GM12878 (cell line): ENCODE measurements around the gene F13B. TPM values are rescaled to one million over a fixed set of nuclear protein-coding genes. Genes with fewer than 3 reads are reported as not detected.

Experiments used
- ATAC-seq: fragments of 200-7000 bp; cut with Tn5 transposase; 3 replicates; pipeline ENCODE4 v1.9.1; 2020; ENCODE audit warnings: mild to moderate bottlenecking, moderate library complexity
- BruUV-seq: library from RNA; stranded (reverse); fragments of 400-500 nt; replicated peaks from 2 replicates; lab custom pipeline; 2021; lab: Mats Ljungman, UMichigan
- CTCF ChIA-PET: fragments of 300-600 bp; sonication (Branson Sonifier 250); formaldehyde crosslinking; extraction: SDS; loops from one replicate; lab custom pipeline; 2021; ENCODE audit warnings: inconsistent platforms; lab: Yijun Ruan, JAX
- POLR2A ChIA-PET: fragments of 350-600 bp; formaldehyde crosslinking; extraction: SDS; loops from one replicate; lab custom pipeline; 2021; ENCODE audit warnings: inconsistent platforms; lab: Charles Lee
- RAD21 ChIA-PET: fragments of 300-600 bp; sonication (Branson Sonifier 250); formaldehyde crosslinking; loops from one replicate; lab custom pipeline; 2023; ENCODE audit warnings: antibody characterized with exemption; ENCODE audit not compliant: unreplicated experiment; lab: Charles Lee
- SMC1A ChIA-PET: fragments of 300-600 bp; sonication (Branson Sonifier 250); formaldehyde crosslinking; loops from one replicate; lab custom pipeline; 2023; ENCODE audit not compliant: unreplicated experiment, uncharacterized antibody; lab: Charles Lee
- DNase-seq: peaks from one replicate; pipeline ENCODE4 v3.0.0-alpha.2; 2011; ENCODE audit warnings: low read depth, low spot score
- FAIRE-seq: peaks from 3 replicates; lab custom pipeline; 2011; peaks lifted over from hg19 to GRCh38; lab: Jason Lieb, UNC
- H2AFZ ChIP-seq: 2 replicates; pipeline ENCODE4 v1.6.0; 2011; ENCODE audit warnings: low read depth, low read length, control low read depth; ENCODE audit not compliant: control insufficient read depth
- H3K27ac ChIP-seq: 2 replicates; pipeline ENCODE4 v1.5.1; 2011; ENCODE audit warnings: control low read depth; ENCODE audit not compliant: control insufficient read depth, insufficient read depth
- H3K27me3 ChIP-seq, 2 experiments: replicated peaks in 1 of 2; 2 replicates each; pipeline versions ENCODE4 v1.6.0 to v1.6.1; 2011; ENCODE audit warnings: low read length in 1 of 2; ENCODE audit not compliant: control insufficient read depth in 2 of 2, insufficient read depth in 2 of 2
- H3K36me3 ChIP-seq, 2 experiments: 2 replicates each; pipeline ENCODE4 v1.5.1; 2011; ENCODE audit warnings: low read length in 1 of 2; ENCODE audit not compliant: control insufficient read depth in 2 of 2, insufficient read depth in 2 of 2
- H3K4me1 ChIP-seq: 2 replicates; pipeline ENCODE4 v1.6.1; 2011; ENCODE audit warnings: mild to moderate bottlenecking, low read length, moderate library complexity, mixed read lengths; ENCODE audit not compliant: control insufficient read depth, insufficient read depth
- H3K4me2 ChIP-seq: 2 replicates; pipeline ENCODE4 v1.6.0; 2011; ENCODE audit warnings: control low read depth; ENCODE audit not compliant: control insufficient read depth, insufficient read depth
- H3K4me3 ChIP-seq: fragments of 200-600 bp; sonication (generic); 2 replicates; pipeline ENCODE4 v1.5.1; 2016
- H3K79me2 ChIP-seq: 2 replicates; pipeline ENCODE4 v1.6.0; 2011; ENCODE audit warnings: low read length; ENCODE audit not compliant: control insufficient read depth, insufficient read depth
- H3K9ac ChIP-seq: 2 replicates; pipeline ENCODE4 v1.8.0; 2011; ENCODE audit warnings: low read length, control low read depth, mixed read lengths; ENCODE audit not compliant: control insufficient read depth, insufficient read depth
- H3K9me3 ChIP-seq: replicated peaks from 3 replicates; pipeline ENCODE4 v1.5.1; 2011; ENCODE audit warnings: mild to moderate bottlenecking, low read length; ENCODE audit not compliant: control insufficient read depth, insufficient read depth
- H4K20me1 ChIP-seq: 2 replicates; pipeline ENCODE4 v1.6.0; 2011; ENCODE audit not compliant: control insufficient read depth, insufficient read depth
- CBX3 ChIP-seq: fragments of 200-600 bp; sonication (generic); IDR thresholded peaks from 2 replicates; pipeline ENCODE4 v1.6.1; 2016; ENCODE audit warnings: low read depth, borderline replicate concordance
- CUX1 ChIP-seq: IDR thresholded peaks from 2 replicates; pipeline ENCODE4 v1.6.1; 2012; ENCODE audit warnings: improper control_type of control experiment, low read depth, low read length; ENCODE audit not compliant: insufficient replicate concordance
- EGR1 ChIP-seq, 2 experiments: IDR thresholded peaks; 1 replicate in 1 of 2; 2 replicates in 1 of 2; pipeline ENCODE4 v1.6.1; 2011 to 2012; ENCODE audit warnings: low read depth in 2 of 2, low read length in 2 of 2, borderline replicate concordance in 1 of 2, mild to moderate bottlenecking in 1 of 2, moderate library complexity in 1 of 2
- IKZF2 ChIP-seq, 2 experiments: fragments of 450-650 bp; IDR thresholded peaks; 2 replicates each; pipeline ENCODE4 v1.6.1; 2017; ENCODE audit warnings: mild to moderate bottlenecking in 2 of 2, moderate library complexity in 2 of 2
- IRF4 ChIP-seq: IDR thresholded peaks from 2 replicates; pipeline ENCODE4 v1.6.1; 2011; ENCODE audit warnings: low read depth, low read length
- KAT2A ChIP-seq: conservative IDR thresholded peaks from 2 replicates; pipeline ENCODE4 v1.6.1; 2011; ENCODE audit warnings: low read depth, low read length; ENCODE audit not compliant: control insufficient read depth
- LARP7 ChIP-seq: fragments of 450-650 bp; IDR thresholded peaks from 2 replicates; pipeline ENCODE4 v1.6.1; 2017; ENCODE audit warnings: mild to moderate bottlenecking
- MYB ChIP-seq: fragments of 150-350 bp; IDR thresholded peaks from 2 replicates; pipeline ENCODE4 v1.6.1; 2014; ENCODE audit warnings: mild to moderate bottlenecking, low read depth, low read length, borderline replicate concordance
- RCOR1 ChIP-seq: conservative IDR thresholded peaks from 2 replicates; pipeline ENCODE4 v1.6.1; 2012; ENCODE audit warnings: low read depth, low read length, improper control_type of control experiment
- STAT1 ChIP-seq: fragments of 450-650 bp; conservative IDR thresholded peaks from 2 replicates; pipeline ENCODE4 v1.6.1; 2014; ENCODE audit warnings: antibody characterized with exemption, mild to moderate bottlenecking
- WGBS: methylation state at CpG from one replicate; pipeline ENCODE4 v1.1.6; 2016; ENCODE audit warnings: low lambda C conversion rate; ENCODE audit not compliant: insufficient replicate concordance, insufficient coverage; ENCODE audit errors: missing lambda C conversion rate; 5-methylcytosine and 5-hydroxymethylcytosine counted together
- in situ Hi-C: fragments of 300-500 bp; cut with MboI; formaldehyde crosslinking; loops from 9 replicates; pipeline ENCODE4 v1.14.3; 2018; ENCODE audit warnings: mixed read lengths
- intact Hi-C: fragments of 100-400 bp; cut with micrococcal nuclease; formaldehyde crosslinking; loops from one replicate; pipeline ENCODE4 v1.14.2; 2022; ENCODE audit not compliant: unreplicated experiment
- polyA plus RNA-seq, 11 experiments: library from polyadenylated mRNA; depleted of rRNA in 4 of 11; unstranded in 6 of 11; stranded (reverse) in 5 of 11; fragments of >200 nt; fragmentation: Nextera tagmentation in 4 of 11; fragmentation: Illumina TruSeq in 1 of 11; extraction: Ambion mirVana in 4 of 11; extraction: Trizol in 1 of 11; gene quantifications; 1 replicate in 1 of 11; 2 replicates in 10 of 11; pipeline versions ENCODE4 v1.2.1 to v1.2.3, GENCODE V29; 2011 to 2016; ENCODE audit warnings: inconsistent platforms in 2 of 11, missing spikeins in 2 of 11, low read depth in 1 of 11
- total RNA-seq, 4 experiments: library from RNA; depleted of rRNA in 3 of 4; stranded (reverse); fragments of >200 nt in 3 of 4; fragmentation: Illumina TruSeq in 1 of 4; extraction: Trizol in 1 of 4; gene quantifications; 2 replicates each; pipeline versions ENCODE4 v1.2.1 to v1.2.3, GENCODE V29; 2013 to 2021

The F13B gene
- total and polyA plus RNA-seq, 10 of the 15 experiments (the other 5 are each of a cell fraction or from before 2014, with no cell fraction given): 0.06 TPM; not detected in 9

- H2AFZ ChIP-seq: no peak overlapping the region
- ChIA-PET CTCF (no interaction called here), SMC1A (interaction anchor here (1.0 kb wide), 1 partner anchor 25 kb away, joined by 3 read pairs; no protein-coding TSS in a partner anchor), RAD21 (no interaction called here), POLR2A (no interaction called here)
- H3K9ac ChIP-seq: no peak overlapping the region
- intact Hi-C loops (no loop called here), in situ Hi-C loops (no loop called here)
- FAIRE-seq: no peak
- DNase-seq: no peak
- 63% methylated on average over 3 of the region's 3 CpGs for WGBS
- no peaks in the 10 kb centered on the region for H4K20me1 ChIP-seq
- H3K27ac ChIP-seq: no peak overlapping the region
- H3K4me3 ChIP-seq: no peak overlapping the region
- no peaks in the 10 kb centered on the region for H3K9me3 ChIP-seq
- no peaks in the 10 kb centered on the region for H3K36me3 ChIP-seq
- H3K4me1 ChIP-seq: no peaks in the 10 kb centered on the region
- H3K27me3 ChIP-seq: no peaks in the 10 kb centered on the region
- TF ChIP-seq MYB (no peak), IKZF2 (IDR thresholded peaks at IDR 0.05) (no peak), EGR1 (IDR thresholded peaks at IDR 0.05; ENCODE audit: borderline replicate concordance in 1 of 2, low read depth in 2 of 2, low read length in 2 of 2) (no peak), STAT1 (no peak), IRF4 (no peak), CUX1 (no peak), RCOR1 (no peak), CBX3 (no peak), LARP7 (no peak), KAT2A (no peak)
- BruUV-seq: no TSS peak
- ATAC-seq: no peak
- H3K79me2 ChIP-seq: no peaks in the 10 kb centered on the region
- H3K4me2 ChIP-seq: no peak overlapping the region
Observed at GRCh38 chr1:197013234-197013633, 53.8 kb downstream of the F13B start.
